Endothelial cell of umbilical vein (primary cell): ENCODE results near the gene LLGL2. TPM values are rescaled to one million over a fixed set of nuclear protein-coding genes. Genes with fewer than 3 reads are reported as not detected.

Experiments used
- BruUV-seq: library from RNA; stranded (reverse); fragments of 400-500 nt; replicated peaks from 2 replicates; lab custom pipeline; 2021; lab: Mats Ljungman, UMichigan
- CTCF ChIA-PET: fragments of 300-600, 350-600 bp; sonication (Branson Sonifier 250); formaldehyde crosslinking; loops from one replicate; lab custom pipeline; 2021; ENCODE audit warnings: antibody characterized with exemption, inconsistent platforms; lab: Charles Lee
- POLR2A ChIA-PET: fragments of 300-600, 350-600 bp; sonication (Branson Sonifier 250); formaldehyde crosslinking; loops from one replicate; lab custom pipeline; 2021; ENCODE audit warnings: antibody characterized with exemption, inconsistent platforms; lab: Charles Lee
- DNase-seq: peaks from one replicate; pipeline ENCODE4 v3.0.0-alpha.2; 2011; ENCODE audit warnings: low read depth, low spot score
- FAIRE-seq: peaks from 2 replicates; lab custom pipeline; 2011; peaks lifted over from hg19 to GRCh38; lab: Jason Lieb, UNC
- H2AFZ ChIP-seq: 2 replicates; pipeline ENCODE4 v1.6.0; 2012; ENCODE audit warnings: low read depth, low read length, control low read depth, inconsistent platforms
- H3K27ac ChIP-seq: 2 replicates; pipeline ENCODE4 v1.5.1; 2011; ENCODE audit warnings: low read depth, mild to moderate bottlenecking, control low read depth, low read length, moderate library complexity; ENCODE audit not compliant: insufficient read depth
- H3K27me3 ChIP-seq, 2 experiments: 2 replicates each; pipeline versions ENCODE4 v1.6.0 to v1.6.1; 2011; ENCODE audit warnings: low read length in 2 of 2, mixed read lengths in 1 of 2; ENCODE audit not compliant: control insufficient read depth in 2 of 2, insufficient read depth in 2 of 2
- H3K36me3 ChIP-seq, 2 experiments: 2 replicates in 1 of 2; 3 replicates in 1 of 2; pipeline ENCODE4 v1.5.1; 2011; ENCODE audit warnings: low read length in 2 of 2, mild to moderate bottlenecking in 1 of 2, moderate library complexity in 1 of 2; ENCODE audit not compliant: control insufficient read depth in 2 of 2, insufficient read depth in 2 of 2; ENCODE audit errors: extremely low read depth in 1 of 2
- H3K4me1 ChIP-seq: 3 replicates; pipeline ENCODE4 v1.5.1; 2011; ENCODE audit warnings: mild to moderate bottlenecking, low read length; ENCODE audit not compliant: control insufficient read depth, insufficient read depth; ENCODE audit errors: extremely low read depth
- H3K4me2 ChIP-seq: 2 replicates; pipeline ENCODE4 v1.6.1; 2011; ENCODE audit warnings: low read length, control low read depth, mixed read lengths; ENCODE audit not compliant: insufficient read depth
- H3K4me3 ChIP-seq, 3 experiments: fragments of 200-600 bp in 1 of 3; sonication (generic), shearing (Covaris generic) in 1 of 3; replicated peaks in 1 of 3; 2 replicates each; pipeline ENCODE4 v1.5.1; 2011 to 2016; ENCODE audit warnings: control low read depth in 3 of 3, low read length in 3 of 3, mild to moderate bottlenecking in 2 of 3, inconsistent platforms in 1 of 3, low read depth in 1 of 3, moderate library complexity in 1 of 3; ENCODE audit not compliant: insufficient read depth in 1 of 3
- H3K79me2 ChIP-seq: 2 replicates; pipeline ENCODE4 v1.6.0; 2012; ENCODE audit warnings: low read length, inconsistent platforms; ENCODE audit not compliant: control insufficient read depth, insufficient read depth
- H3K9ac ChIP-seq: replicated peaks from 2 replicates; pipeline ENCODE3; 2011; ENCODE audit warnings: low read length, control low read depth; ENCODE audit not compliant: insufficient read depth; ENCODE audit errors: extremely low read depth
- H3K9me1 ChIP-seq: replicated peaks from 3 replicates; pipeline ENCODE4 v1.6.0; 2011; ENCODE audit warnings: mild to moderate bottlenecking, low read length; ENCODE audit not compliant: control insufficient read depth, insufficient read depth; ENCODE audit errors: extremely low read depth
- H3K9me3 ChIP-seq: replicated peaks from 2 replicates; pipeline ENCODE4 v1.5.1; 2012; ENCODE audit warnings: low read length, inconsistent platforms; ENCODE audit not compliant: control insufficient read depth, insufficient read depth
- H4K20me1 ChIP-seq: replicated peaks from 2 replicates; pipeline ENCODE3; 2011; ENCODE audit warnings: mild to moderate bottlenecking, low read length; ENCODE audit not compliant: control insufficient read depth, insufficient read depth; ENCODE audit errors: extremely low read depth
- EZH2 ChIP-seq: IDR thresholded peaks from 2 replicates; pipeline ENCODE4 v1.6.1; 2012; ENCODE audit warnings: borderline replicate concordance, low read depth, mild to moderate bottlenecking, moderate library complexity, low read length, inconsistent platforms; ENCODE audit not compliant: severe bottlenecking
- FOS ChIP-seq: IDR thresholded peaks from 2 replicates; pipeline ENCODE4 v1.6.1; 2011; ENCODE audit warnings: mild to moderate bottlenecking, low read length, moderate library complexity, borderline replicate concordance; ENCODE audit not compliant: insufficient read depth
- GATA2 ChIP-seq: IDR thresholded peaks from 2 replicates; pipeline ENCODE4 v1.7.0; 2011; ENCODE audit warnings: low read depth, mild to moderate bottlenecking, moderate library complexity, mixed read lengths, low read length; ENCODE audit not compliant: insufficient read length, insufficient read depth
- JUN ChIP-seq: IDR thresholded peaks from 2 replicates; pipeline ENCODE4 v1.6.1; 2011; ENCODE audit warnings: borderline replicate concordance, low read depth; ENCODE audit not compliant: insufficient read length, insufficient read depth
- MYC ChIP-seq: IDR thresholded peaks from one replicate; pipeline ENCODE4 v1.6.1; 2011; ENCODE audit warnings: mild to moderate bottlenecking, low read depth, low read length
- POLR2A ChIP-seq: IDR thresholded peaks from 2 replicates; pipeline ENCODE4 v1.6.1; 2012; ENCODE audit warnings: low read depth, mild to moderate bottlenecking, control low read depth, low read length
- POLR2AphosphoS5 ChIP-seq: IDR thresholded peaks from 2 replicates; pipeline ENCODE4 v1.6.1; 2012; ENCODE audit warnings: low read depth, mild to moderate bottlenecking, control low read depth, low read length, moderate library complexity; ENCODE audit not compliant: insufficient read depth
- dilution Hi-C: fragments of 300-500 bp; cut with MboI; formaldehyde crosslinking; loops from one replicate; pipeline ENCODE4 v1.15.0; 2019; ENCODE audit warnings: low sequenced_read_pairs; ENCODE audit not compliant: extremely low pct_ligation_motif_present
- intact Hi-C: fragments of 100-400 bp; cut with micrococcal nuclease; formaldehyde crosslinking; loops from one replicate; pipeline ENCODE4 v1.10.0; 2022
- polyA plus RNA-seq, 4 experiments: library from polyadenylated mRNA; depleted of rRNA in 3 of 4; stranded (reverse) in 3 of 4; unstranded in 1 of 4; fragments of >200 nt; gene quantifications; 2 replicates each; pipeline versions ENCODE4 v1.2.1 to v1.2.3, GENCODE V29; 2011 to 2012; ENCODE audit warnings: missing spikeins in 1 of 4
- total RNA-seq: library from RNA; stranded (reverse); gene quantifications from 2 replicates; pipeline ENCODE4 v1.2.3, GENCODE V29; 2021
- TF ChIP-seq, protein P1 (sequence below): IDR thresholded peaks from 2 replicates; pipeline ENCODE4 v1.6.1; 2011; ENCODE audit not compliant: insufficient read depth, insufficient read length
- TF ChIP-seq, protein P2 (sequence below), 2 donors: IDR thresholded peaks; 1 replicate in 1 of 2; 2 replicates in 1 of 2; pipeline ENCODE4 v1.5.1; 2011; ENCODE audit warnings: low read length in 2 of 2, mild to moderate bottlenecking in 2 of 2, moderate library complexity in 2 of 2, control low read depth in 1 of 2, inconsistent platforms in 1 of 2, low read depth in 1 of 2; ENCODE audit not compliant: insufficient read depth in 1 of 2; ENCODE audit errors: extremely low read depth in 1 of 2

LLGL2 gene
- total and polyA plus RNA-seq, 2 donors (not counting 3 experiments of a cell fraction or from before 2014, with no cell fraction given): 5.3 to 5.4 TPM

GRCh38 chr17:75572713-75573539 lies 47.4 kb downstream of the LLGL2 start:
- no TSS peak for BruUV-seq
- no peak overlapping the region for H3K27ac ChIP-seq
- peaks cover 9% of the 10 kb centered on the region for H3K4me1 ChIP-seq
- no peak overlapping the region for H3K4me2 ChIP-seq
- dilution Hi-C loops: no loop called here
- CTCF ChIA-PET: interaction anchor here (1.5 to 2.1 kb wide), 2 partner anchors 16 to 56 kb away, joined by 3 to 4 read pairs; partner anchors contain the start of gene TSEN54
- no peaks in the 10 kb centered on the region for H3K79me2 ChIP-seq
- no peaks in the 10 kb centered on the region for H3K9me3 ChIP-seq
- no peaks in the 10 kb centered on the region for H3K9me1 ChIP-seq
- FAIRE-seq: no peak
- TF ChIP-seq MYC (no peak), GATA2 (no peak)
- H2AFZ ChIP-seq: no peak overlapping the region
- POLR2A ChIA-PET: no interaction called here
- intact Hi-C loops: no loop called here
- no peaks in the 10 kb centered on the region for H3K27me3 ChIP-seq
- H4K20me1 ChIP-seq: no peaks in the 10 kb centered on the region
- no peak overlapping the region for H3K4me3 ChIP-seq
- H3K9ac ChIP-seq: no peak overlapping the region
- no peaks in the 10 kb centered on the region for H3K36me3 ChIP-seq
- DNase-seq: no peak

- no peak for DNase-seq
- CTCF ChIA-PET: interaction anchor here (1.5 kb wide), 1 partner anchor 15 kb away, joined by 3 read pairs; no protein-coding TSS in a partner anchor
These were observed 48.1 kb downstream of the LLGL2 start for GRCh38 chr17:75573540-75573957.

More at GRCh38 chr17:75573540-75573957, 48.1 kb downstream of the LLGL2 start:
- Histone ChIP-seq H3K9me3 (no peaks in the 10 kb centered on the region), H2AFZ (no peak overlapping the region), H3K4me2 (no peak overlapping the region), H3K36me3 (no peaks in the 10 kb centered on the region), H3K4me3 (no peak overlapping the region), H4K20me1 (no peaks in the 10 kb centered on the region), H3K9me1 (no peaks in the 10 kb centered on the region), H3K27ac (no peak overlapping the region), H3K27me3 (no peaks in the 10 kb centered on the region), H3K9ac (no peak overlapping the region), H3K79me2 (no peaks in the 10 kb centered on the region), H3K4me1 (peaks cover 9% of the 10 kb centered on the region)
- FAIRE-seq: no peak
- BruUV-seq: no TSS peak
- intact Hi-C loops: no loop called here
- TF ChIP-seq, protein P1, sequence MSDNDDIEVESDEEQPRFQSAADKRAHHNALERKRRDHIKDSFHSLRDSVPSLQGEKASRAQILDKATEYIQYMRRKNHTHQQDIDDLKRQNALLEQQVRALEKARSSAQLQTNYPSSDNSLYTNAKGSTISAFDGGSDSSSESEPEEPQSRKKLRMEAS: no peak
- no peak for TF ChIP-seq JUN
- TF ChIP-seq, protein P2, sequence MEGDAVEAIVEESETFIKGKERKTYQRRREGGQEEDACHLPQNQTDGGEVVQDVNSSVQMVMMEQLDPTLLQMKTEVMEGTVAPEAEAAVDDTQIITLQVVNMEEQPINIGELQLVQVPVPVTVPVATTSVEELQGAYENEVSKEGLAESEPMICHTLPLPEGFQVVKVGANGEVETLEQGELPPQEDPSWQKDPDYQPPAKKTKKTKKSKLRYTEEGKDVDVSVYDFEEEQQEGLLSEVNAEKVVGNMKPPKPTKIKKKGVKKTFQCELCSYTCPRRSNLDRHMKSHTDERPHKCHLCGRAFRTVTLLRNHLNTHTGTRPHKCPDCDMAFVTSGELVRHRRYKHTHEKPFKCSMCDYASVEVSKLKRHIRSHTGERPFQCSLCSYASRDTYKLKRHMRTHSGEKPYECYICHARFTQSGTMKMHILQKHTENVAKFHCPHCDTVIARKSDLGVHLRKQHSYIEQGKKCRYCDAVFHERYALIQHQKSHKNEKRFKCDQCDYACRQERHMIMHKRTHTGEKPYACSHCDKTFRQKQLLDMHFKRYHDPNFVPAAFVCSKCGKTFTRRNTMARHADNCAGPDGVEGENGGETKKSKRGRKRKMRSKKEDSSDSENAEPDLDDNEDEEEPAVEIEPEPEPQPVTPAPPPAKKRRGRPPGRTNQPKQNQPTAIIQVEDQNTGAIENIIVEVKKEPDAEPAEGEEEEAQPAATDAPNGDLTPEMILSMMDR (IDR thresholded peaks at IDR 0.05; ENCODE audit: extremely low read depth in 1 of 2, insufficient read depth in 1 of 2, low read depth in 1 of 2, low read length in 2 of 2): no peak
- TF ChIP-seq POLR2A: no peak
- no peak for TF ChIP-seq POLR2AphosphoS5
- TF ChIP-seq EZH2: no peak
- no peak for TF ChIP-seq GATA2
- no peak for TF ChIP-seq MYC
- no peak for TF ChIP-seq FOS
- dilution Hi-C loops: no loop called here
- POLR2A ChIA-PET: no interaction called here
